Liver (tissue), 9 donors: ENCODE data around the gene NFKB2. TPM values are rescaled to one million over a fixed set of nuclear protein-coding genes. Genes with fewer than 3 reads are reported as not detected.

Source experiments
- DNase-seq: peaks from one replicate; pipeline ENCODE4 v3.0.0-alpha.2; 2017; ENCODE audit warnings: low spot score
- H3K27ac ChIP-seq, 2 donors: one replicate each; pipeline ENCODE4 v1.7.0; 2013; ENCODE audit warnings: inconsistent platforms in 2 of 2, low read length in 2 of 2, control low read depth in 1 of 2, low read depth in 1 of 2, mild to moderate bottlenecking in 1 of 2
- H3K27me3 ChIP-seq, 4 donors: one replicate each; pipeline versions ENCODE4 v1.6.1 to v1.7.0; 2013; ENCODE audit warnings: low read length in 3 of 4, inconsistent platforms in 1 of 4, mild to moderate bottlenecking in 1 of 4, moderate library complexity in 1 of 4; ENCODE audit not compliant: control insufficient read depth in 4 of 4, insufficient read depth in 4 of 4
- H3K36me3 ChIP-seq, 4 donors: one replicate each; pipeline versions ENCODE4 v1.6.1 to v1.7.0; 2013; ENCODE audit warnings: low read length in 3 of 4, mild to moderate bottlenecking in 3 of 4, low read depth in 1 of 4, moderate library complexity in 1 of 4; ENCODE audit not compliant: control insufficient read depth in 4 of 4, insufficient read depth in 3 of 4
- H3K4me1 ChIP-seq, 4 donors: one replicate each; pipeline versions ENCODE4 v1.6.1 to v1.7.0; 2013; ENCODE audit warnings: low read length in 3 of 4, mild to moderate bottlenecking in 3 of 4, moderate library complexity in 1 of 4; ENCODE audit not compliant: control insufficient read depth in 4 of 4, insufficient read depth in 4 of 4
- H3K4me3 ChIP-seq, 3 donors: one replicate each; pipeline versions ENCODE4 v1.6.1 to v1.7.0; 2013; ENCODE audit warnings: low read length in 3 of 3, control low read depth in 1 of 3, low read depth in 1 of 3, mild to moderate bottlenecking in 1 of 3
- H3K9ac ChIP-seq, 2 donors: one replicate each; pipeline ENCODE4 v1.7.0; 2013; ENCODE audit warnings: low read length in 2 of 2, mild to moderate bottlenecking in 2 of 2, moderate library complexity in 2 of 2, control low read depth in 1 of 2, low read depth in 1 of 2
- H3K9me3 ChIP-seq, 4 donors: one replicate each; pipeline versions ENCODE4 v1.6.1 to v1.7.0; 2013; ENCODE audit warnings: low read length in 3 of 4; ENCODE audit not compliant: control insufficient read depth in 4 of 4
- EGR1 ChIP-seq, 2 donors: IDR thresholded peaks; 2 replicates each; pipeline ENCODE4 v1.6.1; 2016 to 2018; ENCODE audit warnings: antibody characterized with exemption in 2 of 2, low read depth in 2 of 2
- FOXA1 ChIP-seq: IDR thresholded peaks from 2 replicates; pipeline ENCODE4 v1.6.1; 2016; ENCODE audit warnings: antibody characterized with exemption
- FOXA2 ChIP-seq: IDR thresholded peaks from 2 replicates; pipeline ENCODE4 v1.6.1; 2016; ENCODE audit warnings: antibody characterized with exemption
- HNF4A ChIP-seq, 2 donors: conservative IDR thresholded peaks; 2 replicates each; pipeline ENCODE4 v1.6.1; 2016; ENCODE audit warnings: antibody characterized with exemption in 2 of 2, mild to moderate bottlenecking in 2 of 2
- HNF4G ChIP-seq: IDR thresholded peaks from 2 replicates; pipeline ENCODE4 v1.6.1; 2016; ENCODE audit warnings: antibody characterized with exemption
- JUND ChIP-seq, 2 donors: IDR thresholded peaks; 2 replicates each; pipeline ENCODE4 v1.6.1; 2016; ENCODE audit warnings: antibody characterized with exemption in 2 of 2
- NR2F2 ChIP-seq: IDR thresholded peaks from 2 replicates; pipeline ENCODE4 v1.6.1; 2016; ENCODE audit warnings: antibody characterized with exemption
- RAD21 ChIP-seq, 2 donors: IDR thresholded peaks; 2 replicates each; pipeline ENCODE4 v1.6.1; 2016; ENCODE audit warnings: antibody characterized with exemption in 2 of 2, mild to moderate bottlenecking in 2 of 2
- REST ChIP-seq: IDR thresholded peaks from 2 replicates; pipeline ENCODE4 v1.6.1; 2016; ENCODE audit warnings: antibody characterized with exemption, mild to moderate bottlenecking
- RXRA ChIP-seq, 2 donors: IDR thresholded peaks; 2 replicates each; pipeline ENCODE4 v1.6.1; 2017 to 2018; ENCODE audit warnings: antibody characterized with exemption in 2 of 2, mild to moderate bottlenecking in 1 of 2
- SP1 ChIP-seq: IDR thresholded peaks from 2 replicates; pipeline ENCODE4 v1.6.1; 2018; ENCODE audit warnings: antibody characterized with exemption, mild to moderate bottlenecking
- TAF1 ChIP-seq: conservative IDR thresholded peaks from 2 replicates; pipeline ENCODE4 v1.6.1; 2016; ENCODE audit warnings: antibody characterized with exemption, mild to moderate bottlenecking
- YY1 ChIP-seq: IDR thresholded peaks from 2 replicates; pipeline ENCODE4 v1.6.1; 2016; ENCODE audit warnings: antibody characterized with exemption, mild to moderate bottlenecking
- ZBTB33 ChIP-seq: IDR thresholded peaks from 2 replicates; pipeline ENCODE4 v1.6.1; 2016; ENCODE audit warnings: antibody characterized with exemption
- WGBS: extraction: QIAGEN DNeasy Blood & Tissue Kit; methylation state at CpG from one replicate; pipeline ENCODE4 v1.1.7; 2013; 5-methylcytosine and 5-hydroxymethylcytosine counted together
- polyA plus RNA-seq, 2 donors: library from polyadenylated mRNA; stranded (reverse) in 1 of 2; unstranded in 1 of 2; fragments of 200-250 nt in 1 of 2; fragments of >200 nt in 1 of 2; fragmentation: Nextera tagmentation in 1 of 2; extraction: Ambion mirVana in 1 of 2; gene quantifications; one replicate each; pipeline versions ENCODE4 v1.2.1 to v1.2.3, GENCODE V29; 2013 to 2015
- total RNA-seq, 2 donors: library from RNA; depleted of rRNA; stranded (reverse); fragments of >200 nt; gene quantifications; one replicate each; pipeline ENCODE4 v1.2.3, GENCODE V29; 2014
- TF ChIP-seq, protein P1 (sequence below): IDR thresholded peaks from 2 replicates; pipeline ENCODE4 v1.6.1; 2016; ENCODE audit warnings: antibody characterized with exemption
- TF ChIP-seq, protein P2 (sequence below): fragments of 150-350 bp; IDR thresholded peaks from 2 replicates; pipeline ENCODE4 v1.5.1; 2017; ENCODE audit warnings: improper control_type of control experiment, low read depth, low read length; ENCODE audit not compliant: missing input control
- donor health status: healthy.
- donor health status: healthy.
- donor health status: healthy.
- donor health status: healthy.
- donor health status: healthy.

NFKB2 gene
- total and polyA plus RNA-seq, 4 donors, result 1.8 to 8.5 (median 7.1) TPM

DNA sequence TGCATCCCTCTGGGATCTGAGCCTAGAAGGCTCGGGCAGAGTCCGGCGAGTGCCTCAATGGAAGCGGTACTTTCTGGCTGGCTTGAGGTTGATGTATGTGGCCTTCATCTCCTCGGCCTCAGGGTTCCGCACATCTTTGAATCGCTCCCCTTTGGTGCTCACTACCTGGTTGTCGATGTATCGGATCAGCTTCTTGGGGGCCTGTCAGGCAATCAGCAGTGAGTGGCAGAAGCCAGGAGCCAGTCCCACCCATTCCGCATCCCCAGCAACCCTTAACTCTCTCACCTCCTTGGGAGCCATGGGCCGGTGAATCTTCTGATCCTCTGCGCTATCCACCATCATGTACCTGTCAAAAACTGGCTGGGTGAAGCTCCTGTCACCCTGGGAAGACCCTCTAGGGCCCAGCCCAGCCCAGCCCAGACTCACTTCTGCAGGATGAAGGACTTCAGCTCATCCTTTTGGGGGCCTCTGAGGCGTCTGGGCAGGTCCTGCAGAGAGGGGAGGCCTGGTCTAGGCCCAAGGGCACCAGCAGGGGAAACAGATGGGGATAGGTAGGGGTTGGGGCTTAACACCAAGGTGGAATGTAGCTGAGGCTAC lies 28.0 kb downstream of the NFKB2 start:
- DNase-seq, result no peak
- Histone ChIP-seq H3K27ac (no peak overlapping the region), H3K9me3 (no peaks in the 10 kb centered on the region), H3K4me3 (no peak overlapping the region), H3K27me3 (no peaks in the 10 kb centered on the region), H3K9ac (no peak overlapping the region), H3K36me3 (peaks cover 0 to 10% (median 2%) of the 10 kb centered on the region in 4 donors), H3K4me1 (peaks cover 12 to 42% (median 30%) of the 10 kb centered on the region in 4 donors)
- 93% methylated on average over 13 of the region's 13 CpGs for WGBS
- TF ChIP-seq TAF1 (no peak), RAD21 (IDR thresholded peaks at IDR 0.05) (no peak), NR2F2 (no peak), ZBTB33 (no peak), HNF4A (conservative IDR thresholded peaks at IDR 0.05) (no peak), REST (no peak), EGR1 (IDR thresholded peaks at IDR 0.05; ENCODE audit: low read depth in 2 of 2) (no peak), SP1 (no peak), FOXA1 (no peak), FOXA2 (no peak), HNF4G (no peak), JUND (IDR thresholded peaks at IDR 0.05) (no peak), RXRA (IDR thresholded peaks at IDR 0.05) (no peak), YY1 (no peak)
- TF ChIP-seq, protein P1, sequence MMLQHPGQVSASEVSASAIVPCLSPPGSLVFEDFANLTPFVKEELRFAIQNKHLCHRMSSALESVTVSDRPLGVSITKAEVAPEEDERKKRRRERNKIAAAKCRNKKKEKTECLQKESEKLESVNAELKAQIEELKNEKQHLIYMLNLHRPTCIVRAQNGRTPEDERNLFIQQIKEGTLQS, result no peak
- TF ChIP-seq, protein P2, sequence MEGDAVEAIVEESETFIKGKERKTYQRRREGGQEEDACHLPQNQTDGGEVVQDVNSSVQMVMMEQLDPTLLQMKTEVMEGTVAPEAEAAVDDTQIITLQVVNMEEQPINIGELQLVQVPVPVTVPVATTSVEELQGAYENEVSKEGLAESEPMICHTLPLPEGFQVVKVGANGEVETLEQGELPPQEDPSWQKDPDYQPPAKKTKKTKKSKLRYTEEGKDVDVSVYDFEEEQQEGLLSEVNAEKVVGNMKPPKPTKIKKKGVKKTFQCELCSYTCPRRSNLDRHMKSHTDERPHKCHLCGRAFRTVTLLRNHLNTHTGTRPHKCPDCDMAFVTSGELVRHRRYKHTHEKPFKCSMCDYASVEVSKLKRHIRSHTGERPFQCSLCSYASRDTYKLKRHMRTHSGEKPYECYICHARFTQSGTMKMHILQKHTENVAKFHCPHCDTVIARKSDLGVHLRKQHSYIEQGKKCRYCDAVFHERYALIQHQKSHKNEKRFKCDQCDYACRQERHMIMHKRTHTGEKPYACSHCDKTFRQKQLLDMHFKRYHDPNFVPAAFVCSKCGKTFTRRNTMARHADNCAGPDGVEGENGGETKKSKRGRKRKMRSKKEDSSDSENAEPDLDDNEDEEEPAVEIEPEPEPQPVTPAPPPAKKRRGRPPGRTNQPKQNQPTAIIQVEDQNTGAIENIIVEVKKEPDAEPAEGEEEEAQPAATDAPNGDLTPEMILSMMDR, result no peak

DNA sequence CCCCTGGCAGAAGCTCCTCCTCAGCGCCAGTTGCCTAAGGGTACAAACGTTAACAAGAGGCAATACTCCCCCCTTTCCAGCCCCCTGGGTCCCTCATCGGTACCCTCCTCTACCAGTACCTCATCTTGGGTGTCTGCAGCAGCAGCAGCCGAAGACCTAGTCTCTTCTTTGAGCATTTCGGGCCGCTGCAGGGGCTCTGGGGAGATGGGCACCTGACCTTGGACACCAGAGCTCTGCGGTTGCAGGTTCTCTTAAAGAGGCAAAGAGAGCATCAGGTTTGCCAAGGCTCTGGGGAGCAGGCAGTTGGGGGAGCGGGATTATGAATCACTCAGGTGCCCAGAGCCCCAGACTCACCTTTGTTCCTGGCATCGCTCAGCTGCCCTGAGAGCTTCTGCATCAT lies 28.6 kb downstream of the NFKB2 start:
- no peak overlapping the region for H3K9ac ChIP-seq
- no peaks in the 10 kb centered on the region for H3K9me3 ChIP-seq
- no peak overlapping the region for H3K4me3 ChIP-seq
- WGBS, result 92% methylated on average over 9 of the region's 9 CpGs
- H3K27me3 ChIP-seq, result no peaks in the 10 kb centered on the region
- no peak for TF ChIP-seq ZBTB33
- TF ChIP-seq, protein P2, result no peak
- peaks cover 11 to 38% (median 28%) of the 10 kb centered on the region in 4 donors for H3K4me1 ChIP-seq
- DNase-seq, result no peak
- H3K36me3 ChIP-seq, result peaks cover 0 to 10% (median 2%) of the 10 kb centered on the region in 4 donors
- H3K27ac ChIP-seq, result no peak overlapping the region
